HL-60/S4 (cell line): Measurements from ENCODE around the gene HEMK1.

Experiments
- in situ Hi-C: fragments of 300-500 bp; cut with MboI; formaldehyde crosslinking; loops from 2 replicates; pipeline ENCODE4 v1.14.3; 2022; ENCODE audit warnings: low sequenced_read_pairs

The HEMK1 gene

DNA sequence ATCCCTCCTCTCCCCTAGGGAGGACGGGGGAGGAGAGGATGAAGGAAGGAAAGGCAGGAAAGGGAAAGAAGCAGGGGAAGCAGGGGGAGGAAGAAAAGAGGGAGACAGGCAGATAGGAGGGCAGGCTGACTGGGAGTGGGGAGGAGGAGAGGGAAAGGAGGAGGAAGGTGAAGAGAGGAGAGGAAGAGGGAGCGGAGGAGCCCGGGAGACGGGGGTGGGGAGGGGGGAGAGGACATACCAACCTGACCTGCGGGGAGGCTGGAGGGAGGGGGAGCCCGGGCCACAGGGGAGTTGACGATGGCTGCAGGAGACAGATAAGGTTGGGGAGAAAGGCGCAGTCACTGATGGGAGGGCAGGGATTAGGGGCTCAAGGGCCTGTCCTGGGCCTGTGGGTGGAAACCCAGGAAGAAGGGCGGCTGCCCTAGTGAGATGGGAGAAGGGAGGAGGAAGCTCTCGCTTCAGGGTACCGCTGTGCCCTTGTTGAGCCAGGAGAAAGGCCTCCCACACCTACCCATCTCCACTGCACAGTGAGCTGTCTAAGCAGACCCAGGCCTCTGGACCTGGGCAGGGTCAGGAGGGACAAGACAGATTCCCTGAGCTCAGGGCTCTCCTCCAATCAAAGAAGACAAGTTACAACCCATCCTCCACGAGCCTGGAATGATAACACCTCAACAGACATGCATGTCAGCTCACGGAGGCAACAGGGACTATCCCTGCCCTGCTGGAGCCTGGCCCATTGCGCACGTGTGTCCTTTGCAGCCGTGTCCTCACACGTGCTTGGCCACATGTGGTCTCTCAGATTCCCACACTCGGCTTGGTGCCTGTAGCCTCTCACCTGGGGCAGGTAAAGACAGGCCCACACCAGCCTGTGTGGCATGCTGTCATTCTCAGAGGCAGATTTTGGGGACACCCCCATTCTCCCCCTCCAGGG, 29.7 kb upstream of the HEMK1 start:
- in situ Hi-C loops = loop anchor here (25.0 kb wide), 2 partner anchors 102 to 177 kb away; partner anchors contain the start of genes CYB561D2, NPRL2 and TMEM115

GRCh38 chr3:50542177-50543034, 26.9 kb upstream of the HEMK1 start:
- in situ Hi-C loops = loop anchor here (25.0 kb wide), 2 partner anchors 105 to 180 kb away; partner anchors contain the start of genes CYB561D2, NPRL2 and TMEM115

GRCh38 chr3:50545781-50546180, 23.5 kb upstream of the HEMK1 start:
- in situ Hi-C loops = loop anchor here (25.0 kb wide), 2 partner anchors 108 to 183 kb away; partner anchors contain the start of genes CYB561D2, NPRL2 and TMEM115

- in situ Hi-C loops = loop anchor here (25.0 kb wide), 2 partner anchors 112 to 187 kb away; partner anchors contain the start of genes CYB561D2, NPRL2 and TMEM115
These were observed 20.1 kb upstream of the HEMK1 start for GRCh38 chr3:50549226-50549625.

DNA sequence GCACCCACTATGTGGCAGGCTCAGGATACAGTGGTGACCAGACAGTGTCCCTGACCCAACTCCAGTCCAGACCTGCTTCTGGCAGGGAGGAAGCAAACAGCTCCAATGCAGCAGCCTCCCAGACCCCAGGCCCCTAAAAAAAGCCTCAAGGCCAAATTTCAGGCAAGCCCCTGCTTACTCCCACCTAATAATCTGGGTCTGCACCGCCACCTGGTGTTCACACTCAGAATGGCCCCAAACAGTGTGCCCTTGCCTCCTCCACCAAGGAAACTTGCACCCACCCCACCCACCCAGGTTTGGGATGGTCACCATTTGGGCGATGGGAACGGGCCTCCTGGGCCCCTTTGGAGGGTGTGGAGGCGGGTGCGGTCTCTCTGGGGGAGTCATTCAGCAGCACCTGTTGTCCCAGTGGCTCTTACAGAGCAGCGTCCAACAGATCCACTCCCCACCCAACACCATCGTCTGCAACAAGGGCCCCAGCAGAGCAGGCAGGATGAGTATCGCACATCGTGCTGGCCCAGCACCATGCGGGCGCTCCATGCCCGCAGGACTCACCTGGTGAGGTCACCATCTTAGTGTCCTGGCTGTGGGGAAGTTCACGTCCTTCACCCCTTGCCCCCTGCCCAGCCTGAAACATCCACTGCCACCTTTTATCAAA, 19.1 kb upstream of the HEMK1 start:
- in situ Hi-C loops = no loop called here

- in situ Hi-C loops = no loop called here
These were observed 18.2 kb upstream of the HEMK1 start for GRCh38 chr3:50551054-50551659.

GRCh38 chr3:50551681-50552435, 17.5 kb upstream of the HEMK1 start:
- in situ Hi-C loops = no loop called here

GRCh38 chr3:50552598-50552997, 16.7 kb upstream of the HEMK1 start:
- in situ Hi-C loops = no loop called here

DNA sequence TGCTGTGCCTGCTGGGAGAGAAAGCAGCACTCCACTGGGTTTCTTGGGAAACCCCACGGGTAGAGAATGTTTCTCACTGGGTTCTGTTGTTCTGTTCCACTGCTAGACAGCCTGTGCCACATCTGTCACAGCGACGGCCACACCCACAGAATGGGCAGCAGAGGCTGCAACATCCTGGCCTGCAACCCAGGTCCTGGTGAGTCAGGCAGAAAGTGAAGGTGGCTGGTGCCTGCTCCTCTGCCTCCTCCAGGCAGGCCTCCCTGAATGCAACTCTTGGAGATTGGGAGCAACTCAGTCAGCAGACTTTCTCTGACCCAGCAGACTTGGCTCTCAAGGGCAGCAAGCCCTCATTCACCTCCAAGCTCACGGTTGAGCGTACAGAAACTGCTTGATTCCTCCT, 14.8 kb upstream of the HEMK1 start:
- in situ Hi-C loops = no loop called here

GRCh38 chr3:50557106-50557505, 12.2 kb upstream of the HEMK1 start:
- in situ Hi-C loops = no loop called here

- in situ Hi-C loops = no loop called here
These were observed 11.4 kb upstream of the HEMK1 start for GRCh38 chr3:50557915-50558314.

- in situ Hi-C loops = no loop called here
These were observed 9.6 kb upstream of the HEMK1 start for GRCh38 chr3:50559702-50560101.

DNA sequence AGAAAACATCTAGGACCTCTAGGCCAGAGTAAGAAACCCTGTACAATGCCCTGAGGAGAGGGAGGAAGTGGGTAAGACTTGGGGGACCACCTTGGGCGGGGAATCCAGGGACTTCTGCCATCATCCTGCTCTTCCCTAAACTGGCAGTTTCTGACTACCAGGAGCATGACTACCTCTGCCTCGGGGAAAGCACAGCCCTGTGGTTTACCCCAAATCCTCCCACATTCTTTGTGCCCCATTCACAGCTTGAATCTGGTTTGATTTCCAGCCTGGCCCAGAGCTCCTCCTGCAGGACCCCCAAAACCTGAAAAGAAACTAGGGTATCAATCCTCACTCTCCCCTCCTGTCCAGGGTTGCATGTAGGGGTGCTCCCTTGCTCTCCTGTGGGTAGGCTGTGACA, 6.5 kb upstream of the HEMK1 start:
- in situ Hi-C loops = no loop called here

DNA sequence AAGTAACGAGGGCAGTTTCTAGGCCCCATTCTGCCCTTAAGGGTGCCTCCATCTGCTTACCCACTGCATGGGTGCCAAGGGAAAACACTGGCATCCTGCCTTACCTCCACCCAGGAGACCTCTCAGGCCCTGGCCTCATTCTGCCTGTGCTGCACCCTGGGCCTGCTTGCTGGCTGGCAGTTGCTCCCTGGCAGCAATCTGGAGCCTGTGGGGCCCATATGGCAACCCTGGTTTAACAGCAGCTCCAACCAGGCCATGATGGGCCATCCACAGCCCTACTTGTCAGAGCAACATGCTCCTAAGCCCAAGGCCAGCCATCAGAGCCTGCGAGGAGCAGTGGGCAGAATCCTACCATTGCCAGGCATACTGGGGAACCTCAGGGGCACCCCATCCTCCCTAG, 5.5 kb upstream of the HEMK1 start:
- in situ Hi-C loops = no loop called here

GRCh38 chr3:50564321-50564720, 5.0 kb upstream of the HEMK1 start:
- in situ Hi-C loops = no loop called here

- in situ Hi-C loops = no loop called here
These were observed 2.3 kb upstream of the HEMK1 start for GRCh38 chr3:50567011-50567385.

DNA sequence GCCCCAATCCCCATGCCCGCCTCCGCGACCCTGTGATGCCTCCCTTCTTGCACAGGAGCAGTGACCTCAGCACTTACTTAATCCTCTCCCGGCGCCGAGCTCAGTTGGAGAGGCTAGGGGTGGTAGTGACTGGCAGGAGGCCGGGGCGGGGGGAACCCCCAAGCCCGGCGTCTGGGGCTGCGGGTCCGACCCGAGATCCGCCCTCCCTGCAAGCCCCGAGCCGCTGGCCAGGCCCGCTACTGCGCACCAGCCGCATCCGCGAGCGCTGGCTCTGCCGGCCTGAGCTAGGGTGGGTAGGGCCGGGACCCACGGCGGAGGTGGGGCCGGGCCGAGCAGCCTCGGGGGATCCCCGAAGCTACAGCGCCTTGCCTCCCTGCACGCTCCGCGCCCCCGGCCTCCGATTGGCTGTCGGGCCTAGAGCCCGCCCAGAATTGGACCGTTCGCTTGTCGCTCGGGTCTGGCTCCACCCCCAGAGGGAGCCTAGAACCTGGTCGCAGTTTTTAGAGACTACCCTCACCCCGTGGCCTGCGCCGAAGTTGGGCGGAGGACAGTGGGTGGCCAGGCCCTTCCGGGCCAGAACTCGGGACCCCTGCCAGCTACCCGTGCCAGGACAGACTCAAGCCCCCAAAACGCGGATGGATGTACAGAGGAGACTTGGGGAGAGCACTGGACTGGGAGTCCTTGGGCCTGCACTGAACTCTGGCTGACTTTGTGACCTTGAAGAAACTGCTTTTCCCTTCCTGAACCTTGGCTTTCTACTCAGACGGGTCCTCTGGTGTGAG, 1.7 kb upstream of the HEMK1 start, which contains the start of gene C3orf18:
TSS of gene C3orf18 (minus strand) at position 362 of the 782 bp plus-strand sequence. CDS start 2,048 bp downstream, outside the sequence.
- in situ Hi-C loops = no loop called here

DNA sequence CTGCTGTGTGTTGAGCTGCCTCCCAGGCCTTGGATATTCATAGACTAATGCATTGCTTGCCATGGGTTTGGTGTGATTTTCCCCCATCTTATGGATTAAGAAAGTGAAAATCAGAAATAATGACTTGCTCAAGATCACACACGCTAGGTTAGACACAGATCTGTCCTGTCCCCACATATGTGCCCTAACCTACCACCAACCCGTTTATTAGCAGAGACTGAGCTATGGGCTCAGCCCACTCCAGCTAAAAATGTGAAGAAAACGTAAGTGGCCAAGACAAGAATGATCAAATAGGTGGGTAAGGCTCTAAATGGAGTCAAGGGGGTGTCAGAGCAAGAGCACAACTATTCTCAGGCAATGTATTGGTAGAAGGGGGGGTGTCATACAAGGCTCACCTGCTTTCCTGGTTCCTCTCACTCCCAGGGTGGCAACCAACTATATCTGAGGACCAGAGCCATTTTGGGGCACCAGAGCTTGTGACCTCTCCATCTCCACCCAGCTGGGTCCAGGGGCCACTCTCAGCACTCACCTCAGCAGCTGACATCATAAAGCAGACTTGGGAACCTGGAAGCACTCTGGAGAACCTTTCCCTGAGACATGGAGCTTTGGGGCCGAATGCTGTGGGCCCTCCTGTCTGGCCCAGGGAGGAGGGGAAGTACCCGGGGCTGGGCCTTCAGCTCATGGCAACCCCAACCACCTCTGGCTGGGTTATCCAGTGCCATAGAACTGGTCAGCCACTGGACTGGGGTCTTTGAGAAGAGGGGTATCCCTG, 1.4 kb downstream of the HEMK1 start:
- in situ Hi-C loops = no loop called here
